HG03025 (cell line): ENCODE data around the gene BEGAIN.

Experiments
- ATAC-seq: cut with Tn5 transposase; IDR thresholded peaks from one replicate; pipeline ENCODE4 v1.9.1; 2021; ENCODE audit warnings: mild to moderate bottlenecking, moderate library complexity; ENCODE audit not compliant: unreplicated experiment, low FRiP score

Gene BEGAIN

DNA sequence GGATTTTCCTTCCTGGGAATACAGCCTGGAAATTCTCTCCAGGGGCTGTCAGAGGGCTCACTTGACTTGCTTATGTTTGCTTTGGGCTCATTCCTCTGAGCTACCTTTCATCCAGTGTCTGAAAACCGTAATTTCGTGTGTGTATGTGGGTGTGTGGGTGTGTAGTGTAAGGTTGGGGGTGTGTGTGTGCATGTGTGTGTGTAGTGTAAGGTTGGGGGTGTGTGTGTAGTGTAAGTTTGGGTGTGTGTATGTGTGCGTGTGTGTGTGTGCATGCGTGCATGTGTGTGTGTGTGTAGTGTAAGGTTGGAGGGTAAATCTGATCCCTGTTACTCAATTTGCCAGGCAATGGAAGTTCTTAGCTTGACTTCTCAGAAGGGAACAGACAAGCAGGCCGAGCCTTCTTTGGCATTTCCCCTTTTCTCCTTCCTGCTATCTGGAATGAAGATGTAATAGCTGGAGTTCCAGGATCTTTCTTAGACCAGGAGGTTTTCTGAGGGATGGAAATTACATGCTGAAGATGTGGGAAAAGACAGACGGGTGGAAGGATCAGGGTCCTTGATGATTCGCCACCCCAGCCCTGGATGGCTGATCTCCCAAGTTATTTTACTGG is 15.5 kb upstream of the BEGAIN start:
- ATAC-seq: no peak

GRCh38 chr14:100601914-100602313 is 14.7 kb upstream of the BEGAIN start:
- no peak for ATAC-seq

- no peak for ATAC-seq
These were observed 13.8 kb upstream of the BEGAIN start for GRCh38 chr14:100601064-100601463.

- ATAC-seq: no peak
These were observed 12.8 kb upstream of the BEGAIN start for GRCh38 chr14:100599981-100600380.

- no peak for ATAC-seq
These were observed 7.4 kb upstream of the BEGAIN start for GRCh38 chr14:100594625-100594951.

DNA sequence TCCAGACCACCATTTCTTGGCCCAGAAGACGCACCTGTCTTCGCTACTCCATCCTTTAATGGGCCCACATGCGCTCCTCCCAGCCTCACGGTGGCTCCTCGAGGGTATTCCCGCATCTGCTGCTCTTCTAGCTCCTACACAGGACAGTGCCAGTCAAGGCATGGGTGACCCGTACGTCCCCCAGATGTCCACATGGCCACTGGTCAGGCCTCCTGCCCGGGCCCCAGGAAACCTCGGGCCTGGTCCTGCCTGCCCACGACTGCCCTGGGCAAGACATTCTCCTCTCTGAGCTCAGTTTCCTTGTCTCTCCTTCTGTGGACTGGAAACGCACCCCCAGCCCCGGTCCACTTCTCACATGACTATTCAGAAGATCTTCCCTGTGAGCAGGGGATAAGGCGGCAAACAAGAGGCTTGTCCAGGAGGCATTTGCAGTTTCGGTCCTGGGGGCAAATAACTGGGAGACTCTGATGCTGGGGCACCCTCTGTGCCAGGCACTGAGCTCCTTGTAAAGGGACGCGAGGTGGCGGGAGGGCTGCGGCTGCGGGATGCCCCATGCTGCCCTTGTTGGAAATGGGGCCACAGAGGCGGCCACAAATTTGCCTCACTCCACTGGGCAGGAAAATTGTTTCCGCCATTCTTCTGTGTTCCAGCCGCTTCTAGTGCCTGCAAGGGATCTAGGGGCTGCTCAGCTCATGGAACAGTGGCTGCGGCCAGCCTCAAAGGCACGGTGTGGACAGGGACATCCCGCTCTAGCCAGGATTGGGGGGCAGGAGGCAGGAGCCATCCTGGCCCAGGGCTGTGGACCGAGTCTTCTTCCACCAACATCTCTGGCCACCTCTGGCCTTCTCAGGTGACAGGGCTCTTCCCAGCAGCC is 6.8 kb upstream of the BEGAIN start:
- ATAC-seq: no peak

DNA sequence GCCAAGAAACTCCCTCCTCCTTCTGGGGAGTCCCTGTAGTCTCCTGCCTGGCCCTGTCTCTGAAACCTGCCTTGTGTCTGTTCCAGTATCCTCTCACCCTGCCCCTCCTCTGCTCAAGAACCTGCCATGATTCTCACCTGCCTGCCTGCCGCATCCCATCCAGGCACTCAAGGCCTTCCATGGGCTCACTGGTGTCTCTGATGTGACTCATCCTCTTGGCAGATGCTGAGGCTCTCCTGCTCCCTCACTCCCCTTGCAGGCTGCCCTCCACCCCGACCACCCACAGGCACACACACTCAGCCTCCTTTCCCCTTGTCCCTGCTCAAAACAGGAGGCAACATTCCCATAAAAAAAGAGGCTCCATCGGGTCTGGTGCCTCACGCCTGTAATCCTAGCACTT is 5.8 kb upstream of the BEGAIN start:
- ATAC-seq: no peak

- no peak for ATAC-seq
These were observed 5.3 kb upstream of the BEGAIN start for GRCh38 chr14:100592461-100592891.

GRCh38 chr14:100591453-100592371 is 4.5 kb upstream of the BEGAIN start:
- ATAC-seq: no peak

- ATAC-seq: no peak
These were observed 3.7 kb upstream of the BEGAIN start for GRCh38 chr14:100590726-100591452.

- ATAC-seq: no peak
These were observed 2.7 kb upstream of the BEGAIN start for GRCh38 chr14:100589760-100590469.

- no peak for ATAC-seq
These were observed 2.0 kb upstream of the BEGAIN start for GRCh38 chr14:100589071-100589759.

DNA sequence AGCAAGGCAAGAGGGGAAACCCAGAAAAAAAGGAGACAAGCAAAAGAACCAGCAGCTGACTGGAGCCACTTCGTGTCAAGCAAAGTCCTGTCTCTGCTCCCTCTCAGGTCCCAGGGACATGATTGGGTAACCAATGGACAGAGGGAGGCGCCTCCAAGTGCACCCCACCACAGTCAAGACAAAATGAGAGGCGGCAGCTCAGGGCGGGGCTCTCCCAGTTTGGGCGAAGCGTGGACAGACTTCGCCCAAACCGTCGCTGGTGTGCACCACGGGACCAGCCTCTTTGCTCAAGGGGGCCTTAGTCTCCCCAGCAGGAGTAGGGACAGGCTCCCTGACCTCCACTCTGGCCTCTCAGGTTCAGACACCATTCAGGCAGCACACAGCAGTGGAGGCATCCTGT is 1.5 kb upstream of the BEGAIN start:
- ATAC-seq: no peak

GRCh38 chr14:100587763-100588411 is 670 bp upstream of the BEGAIN start:
- no peak for ATAC-seq

DNA sequence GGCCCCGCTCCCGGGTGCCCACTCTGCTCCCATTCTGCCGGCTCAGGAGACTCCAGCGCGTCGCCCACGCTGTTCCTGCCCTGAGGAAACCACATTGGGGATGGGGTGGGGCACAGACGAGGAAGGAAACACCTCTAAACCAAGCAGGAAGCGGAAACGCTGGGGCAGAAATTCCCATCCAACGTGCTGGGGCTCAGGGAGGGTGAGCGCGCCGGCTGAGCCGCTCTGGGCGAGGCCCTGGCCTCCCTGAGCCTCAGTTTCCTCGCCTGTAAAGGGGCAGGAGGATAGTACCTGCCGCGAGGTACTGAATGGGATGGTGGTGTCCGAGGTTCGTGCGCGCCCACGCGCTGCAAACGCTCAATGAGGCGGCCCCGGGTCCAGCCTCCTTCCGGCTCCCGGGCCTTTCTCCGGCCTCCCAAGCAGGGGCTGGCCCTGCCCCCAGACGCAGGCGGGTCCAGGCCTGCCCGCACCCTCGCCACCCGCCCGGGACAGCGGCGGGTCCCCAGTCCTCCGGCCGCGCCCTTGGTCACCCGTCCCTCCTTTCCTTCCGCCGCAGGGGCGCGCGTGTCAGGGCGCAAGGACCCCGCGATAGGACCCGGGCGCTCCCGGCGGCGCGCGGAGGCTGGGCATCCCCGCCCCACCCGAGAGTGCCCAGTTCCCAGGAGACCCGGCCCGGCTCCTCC is 673 bp downstream of the BEGAIN start:
- ATAC-seq: no peak

- no peak for ATAC-seq
These were observed 1.1 kb downstream of the BEGAIN start for GRCh38 chr14:100586153-100586402.

DNA sequence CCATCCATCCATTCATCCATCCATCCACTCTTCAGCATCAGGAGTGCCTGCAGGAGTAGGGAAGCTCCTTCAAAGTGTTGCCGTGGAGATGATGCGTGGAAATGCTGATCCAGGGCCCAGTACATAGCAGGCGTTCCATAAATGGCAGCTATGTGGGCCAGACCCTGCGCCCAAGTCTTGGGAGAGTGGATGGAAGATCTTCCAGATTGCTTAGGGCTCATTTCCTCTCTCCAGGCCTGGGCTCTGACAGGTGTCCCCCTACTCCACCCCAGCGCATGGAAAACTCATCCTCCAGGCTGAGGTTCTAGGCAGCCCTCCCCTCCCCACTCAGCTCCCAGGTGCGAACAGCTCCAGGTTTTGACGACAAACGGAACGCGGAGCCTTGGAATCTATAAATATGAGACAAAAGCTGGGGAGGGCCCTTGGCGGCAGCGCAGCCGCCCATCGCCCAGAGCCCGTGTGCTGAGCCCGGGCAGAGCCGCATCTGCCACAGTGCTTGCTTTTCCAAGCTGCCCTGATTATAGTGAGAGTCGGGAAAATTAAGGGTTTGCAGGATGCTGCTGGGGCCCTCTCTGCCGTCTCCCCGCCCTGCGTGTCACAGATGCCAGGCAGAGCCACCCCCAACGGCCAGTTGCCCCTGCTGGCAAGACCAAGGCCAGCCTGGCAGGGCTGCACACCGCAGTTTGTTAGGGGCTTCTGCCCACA is 1.6 kb downstream of the BEGAIN start:
- no peak for ATAC-seq
